CD4-positive, alpha-beta T cell treated with Interleukin-17A for 4 hours (primary cell): Measurements from ENCODE around the gene PWP1.
A peak's percentile ranks its signal among the peaks of the same experiment; 100 is the strongest.

ENCODE experiments used
- DNase-seq: peaks from one replicate; pipeline ENCODE4 v3.0.0-alpha.2; 2020; ENCODE audit warnings: mixed read lengths

Gene PWP1

GRCh38 chr12:107685360-107686248 is at the start of gene PWP1:
Gene PWP1 (plus strand): TSS chr12:107685799. CDS start chr12:107685900, 101 bp downstream.
- DNase-seq, result peak; percentile 97

DNA sequence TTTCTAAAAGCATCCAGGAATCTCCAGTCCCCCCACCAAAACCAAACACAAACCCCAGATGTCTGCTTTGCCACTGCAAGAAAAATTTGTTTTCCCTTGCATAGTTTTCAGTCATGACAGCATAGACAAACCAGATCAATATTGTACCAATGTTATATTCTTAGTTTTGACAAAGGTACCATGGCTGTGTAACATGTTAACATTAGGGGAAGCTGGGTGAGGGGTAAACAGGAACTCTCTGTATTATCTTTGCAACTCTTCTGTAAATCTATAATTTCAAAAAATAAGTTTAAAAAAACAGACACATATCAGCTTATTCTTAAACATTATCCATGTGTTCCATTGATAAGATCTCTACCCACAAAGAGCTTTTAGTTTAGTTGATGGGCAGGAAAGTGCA is 44.4 kb upstream of the PWP1 start:
- DNase-seq, result no peak

- no peak for DNase-seq
Measured at GRCh38 chr12:107642240-107642639, 43.4 kb upstream of the PWP1 start.

- no peak for DNase-seq
Measured at GRCh38 chr12:107645630-107646333, 39.8 kb upstream of the PWP1 start.

DNA sequence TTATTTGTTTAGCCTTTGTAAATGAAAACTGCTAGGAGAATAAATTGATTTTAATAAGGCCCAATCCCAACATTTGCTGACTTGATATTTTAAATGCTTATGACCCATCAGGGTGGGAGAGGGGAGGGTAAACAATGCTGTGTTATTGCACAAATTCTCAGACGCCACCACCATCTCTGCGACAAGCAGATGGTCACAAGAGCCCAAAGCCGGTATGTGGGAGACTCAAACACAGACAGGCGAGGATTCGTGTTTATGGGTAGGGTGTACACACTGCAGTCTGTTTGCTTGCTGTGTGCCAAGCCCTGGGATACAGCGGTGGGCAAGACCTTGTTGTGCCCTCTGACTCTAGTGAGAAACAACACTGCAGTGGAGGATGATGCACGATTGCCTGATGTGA is 39.2 kb upstream of the PWP1 start:
- no peak for DNase-seq

DNA sequence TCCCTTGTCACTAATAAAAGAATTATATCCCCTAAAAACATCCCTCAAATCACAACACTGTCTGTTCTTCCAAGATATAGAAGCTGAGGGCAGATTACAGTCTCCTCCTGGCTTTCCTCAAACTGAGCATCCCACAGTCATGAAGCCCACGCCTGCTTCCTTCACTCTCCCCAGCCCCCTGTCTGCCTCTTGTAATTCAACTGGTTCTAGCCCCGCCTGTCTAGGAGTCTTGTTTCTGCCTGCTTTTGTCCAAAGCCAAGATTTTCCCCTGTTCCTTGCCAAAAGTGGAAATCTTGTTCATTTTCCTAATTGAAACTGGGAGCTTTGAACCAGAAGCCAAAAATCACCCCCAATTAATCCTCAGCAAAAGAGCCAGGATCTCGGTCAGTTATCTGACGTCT is 35.9 kb upstream of the PWP1 start:
- no peak for DNase-seq

GRCh38 chr12:107650977-107651376 is 34.6 kb upstream of the PWP1 start:
- no peak for DNase-seq

DNA sequence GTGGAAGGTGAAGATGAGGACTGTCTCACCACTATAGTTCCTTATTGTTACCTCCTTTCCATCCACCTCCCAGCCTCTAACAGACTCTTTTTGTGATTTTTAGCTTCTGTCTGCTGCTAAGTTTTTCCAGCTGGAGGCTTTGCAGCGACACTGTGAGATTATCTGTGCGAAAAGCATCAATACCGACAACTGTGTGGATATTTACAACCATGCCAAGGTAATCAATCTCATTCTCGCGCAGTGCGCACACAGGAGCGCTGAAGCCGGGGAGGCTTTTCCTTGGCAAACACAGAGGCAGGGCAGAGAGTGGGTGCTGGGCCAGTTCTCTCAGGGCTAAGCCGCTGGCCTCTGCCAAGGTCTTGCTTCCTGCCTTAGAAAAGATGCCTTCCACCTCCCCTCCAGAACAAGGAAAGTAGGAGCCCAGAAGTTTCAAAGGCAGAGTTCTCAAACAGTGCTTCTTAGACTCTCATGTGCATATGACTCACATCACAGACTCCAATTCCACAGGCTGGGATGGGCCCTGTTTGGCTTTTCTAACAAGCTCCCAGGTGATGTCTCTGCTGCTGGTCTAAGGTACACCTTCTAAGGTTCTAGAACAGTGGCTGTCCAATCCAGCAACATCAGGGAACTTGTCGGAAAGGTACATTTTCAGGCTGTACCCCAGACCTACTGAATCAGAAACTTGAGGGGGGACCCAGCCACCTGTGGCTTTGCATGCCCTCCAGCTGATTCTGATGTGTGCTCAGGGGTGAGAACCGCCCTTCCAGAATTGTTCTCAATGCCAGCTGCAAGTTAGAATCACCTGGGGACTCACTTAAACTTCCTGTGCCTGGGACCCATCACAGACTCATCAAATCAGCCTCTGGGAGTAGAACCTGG is 33.8 kb upstream of the PWP1 start:
- no peak for DNase-seq

- DNase-seq, result no peak
Measured at GRCh38 chr12:107653519-107653918, 32.1 kb upstream of the PWP1 start.

DNA sequence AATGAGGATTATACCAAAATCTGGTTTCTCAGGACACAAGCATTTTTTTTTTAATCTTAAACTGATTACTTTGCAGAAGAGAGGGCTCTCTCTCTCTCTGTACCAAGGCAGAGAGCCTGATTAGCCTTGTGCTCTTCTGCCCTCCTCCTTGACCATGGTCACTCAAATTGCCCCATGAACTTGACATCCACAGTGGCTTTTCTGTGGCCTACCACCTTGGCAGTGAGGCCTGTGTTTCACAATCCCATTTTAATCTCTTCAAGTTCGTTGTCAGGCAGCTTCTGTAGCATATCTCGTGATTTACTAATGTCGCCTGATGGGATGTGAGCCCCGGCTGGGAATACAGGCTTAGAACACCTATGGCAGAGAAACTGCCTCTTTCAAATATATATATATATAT is 30.7 kb upstream of the PWP1 start:
- DNase-seq, result no peak

GRCh38 chr12:107655281-107656065 is 30.1 kb upstream of the PWP1 start:
- DNase-seq, result no peak

DNA sequence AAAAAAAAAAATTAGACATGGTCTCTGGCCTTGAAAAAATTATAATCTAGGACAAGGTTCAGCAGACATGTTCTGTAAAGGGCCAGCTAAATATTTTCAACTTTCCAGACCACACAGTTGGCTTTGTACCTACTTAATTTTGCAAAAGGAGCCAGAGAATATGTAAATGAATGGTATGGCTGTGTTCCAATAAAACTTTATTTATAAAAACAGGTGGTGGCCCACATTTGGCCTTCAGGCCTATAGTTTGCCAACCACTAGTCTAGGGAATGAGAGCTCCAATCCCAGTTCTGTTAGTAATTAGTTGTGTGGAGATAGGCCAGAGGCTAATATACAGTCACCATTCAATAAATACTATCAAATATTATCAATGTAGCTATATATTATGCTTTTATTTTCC is 29.3 kb upstream of the PWP1 start:
- no peak for DNase-seq

GRCh38 chr12:107657133-107657532 is 28.5 kb upstream of the PWP1 start:
- no peak for DNase-seq

GRCh38 chr12:107657621-107658020 is 28.0 kb upstream of the PWP1 start:
- no peak for DNase-seq

GRCh38 chr12:107660235-107660634 is 25.4 kb upstream of the PWP1 start:
- DNase-seq, result no peak

DNA sequence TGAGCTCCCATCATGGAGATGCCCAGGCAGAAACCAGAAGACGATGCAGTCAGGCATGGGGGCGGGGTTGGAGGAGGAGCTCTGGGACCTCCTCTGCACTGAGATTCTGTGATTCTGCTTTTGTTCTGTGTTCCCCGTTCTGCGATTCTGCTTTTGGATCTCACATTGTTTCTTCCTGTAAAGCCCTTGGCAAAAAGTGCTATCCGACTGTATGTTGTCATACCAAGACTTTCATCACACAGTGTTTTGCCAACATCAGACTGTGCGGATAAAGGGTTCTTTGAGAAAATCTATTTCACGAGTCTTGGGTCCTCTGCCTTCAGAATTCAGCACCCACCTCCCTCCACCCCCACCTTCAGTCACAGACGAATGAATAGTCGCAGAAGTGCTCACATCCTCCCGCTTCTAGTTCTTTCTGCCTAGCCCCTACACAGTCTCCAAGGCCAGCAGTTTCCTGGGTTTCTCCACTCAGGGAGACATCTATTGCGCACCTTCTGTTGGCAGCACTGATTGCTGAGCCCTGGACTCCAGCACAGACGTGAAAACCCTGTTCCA is 24.7 kb upstream of the PWP1 start:
- DNase-seq, result no peak

DNA sequence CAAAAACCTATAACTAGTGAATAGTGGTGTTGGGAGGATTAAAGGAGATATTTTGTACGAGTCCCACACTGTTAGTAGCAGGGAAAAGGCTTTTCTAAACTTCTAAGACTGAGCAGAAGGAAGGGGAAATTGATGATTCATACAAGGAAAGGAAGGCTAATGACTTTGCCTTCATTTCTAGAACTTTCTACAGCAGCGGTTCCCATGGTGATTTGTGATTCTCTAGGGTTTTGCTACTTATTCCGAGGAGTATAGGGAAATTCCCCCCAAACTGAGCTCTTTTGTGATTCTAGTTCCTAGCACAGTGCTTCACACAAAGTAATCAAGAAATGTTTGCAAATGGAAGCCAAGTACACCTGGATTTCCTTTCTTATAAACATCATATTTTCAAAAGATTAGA is 23.8 kb upstream of the PWP1 start:
- DNase-seq, result no peak

GRCh38 chr12:107662484-107662883 is 23.1 kb upstream of the PWP1 start:
- DNase-seq, result no peak

- DNase-seq, result no peak
Measured at GRCh38 chr12:107663277-107663676, 22.3 kb upstream of the PWP1 start.

DNA sequence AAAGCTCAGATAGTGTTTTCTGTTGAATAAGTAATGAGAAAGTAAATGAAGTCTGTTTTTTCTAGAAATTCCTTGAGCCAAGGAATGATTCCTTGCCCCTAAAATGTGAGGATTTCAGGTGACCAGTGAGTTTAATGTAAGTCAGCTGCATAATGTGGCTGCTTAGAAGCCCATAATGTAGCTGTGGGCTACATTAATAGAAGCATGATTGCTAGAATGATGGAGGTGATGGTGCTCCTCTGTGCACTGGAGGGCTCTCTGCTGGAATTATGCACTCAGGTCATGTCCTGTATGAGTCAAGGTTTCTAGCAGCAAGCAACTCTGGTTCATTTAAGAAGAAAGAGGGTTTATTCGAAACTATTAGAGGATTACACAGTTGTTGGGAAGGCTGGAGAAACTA is 19.6 kb upstream of the PWP1 start:
- DNase-seq, result no peak

- DNase-seq, result no peak
Measured at GRCh38 chr12:107667464-107667863, 18.1 kb upstream of the PWP1 start.
